ENCODE results near the gene ENKUR.

- no peak for TF ChIP-seq CTCF (IDR thresholded peaks at IDR 0.05)
- TF ChIP-seq POLR2A (IDR thresholded peaks at IDR 0.05): no peak
These were observed 80.3 kb downstream of the ENKUR start for GRCh38 chr10:24935504-24936292.

Data from thyroid gland (tissue), 4 donors.